ENCODE data around the gene GNLY.

The GNLY gene

GRCh38 chr2:85690932-85691331 lies 3.2 kb upstream of the GNLY start:
- DNase-seq: no peak

GRCh38 chr2:85692039-85692645 lies 2.0 kb upstream of the GNLY start:
- no peak for DNase-seq

- DNase-seq: no peak
These were observed 963 bp downstream of the GNLY start for GRCh38 chr2:85695121-85695520.

GRCh38 chr2:85695691-85696668 lies 1.8 kb downstream of the GNLY start:
- no peak for DNase-seq

GRCh38 chr2:85697096-85697495 lies 2.9 kb downstream of the GNLY start:
- DNase-seq: no peak

- DNase-seq: no peak
These were observed 3.6 kb downstream of the GNLY start for GRCh38 chr2:85697716-85698115.

GRCh38 chr2:85698184-85698879 lies 4.2 kb downstream of the GNLY start:
- no peak for DNase-seq

- DNase-seq: no peak
These were observed 4.7 kb downstream of the GNLY start for GRCh38 chr2:85698880-85699254.

GRCh38 chr2:85699325-85699724 lies 5.2 kb downstream of the GNLY start:
- DNase-seq: no peak

GRCh38 chr2:85702172-85702571 lies 8.0 kb downstream of the GNLY start:
- no peak for DNase-seq

GRCh38 chr2:85702800-85703199 lies 8.6 kb downstream of the GNLY start:
- DNase-seq: no peak

- no peak for DNase-seq
These were observed 9.2 kb downstream of the GNLY start for GRCh38 chr2:85703329-85703728.

GRCh38 chr2:85704038-85704437 lies 9.9 kb downstream of the GNLY start:
- DNase-seq: no peak

- peak in 3 of 5 experiments; percentile 10 to 85 (median 55) for DNase-seq
These were observed 10.9 kb downstream of the GNLY start for GRCh38 chr2:85704800-85705679.

- DNase-seq: no peak
These were observed 11.5 kb downstream of the GNLY start for GRCh38 chr2:85705680-85706039.

GRCh38 chr2:85706063-85706462 lies 11.9 kb downstream of the GNLY start:
- DNase-seq: no peak

- no peak for DNase-seq
These were observed 12.6 kb downstream of the GNLY start for GRCh38 chr2:85706599-85707296.

- peak in 3 of 5 experiments; percentile 32 to 98 (median 60) for DNase-seq
These were observed 13.1 kb downstream of the GNLY start for GRCh38 chr2:85707304-85707703.

GRCh38 chr2:85708641-85709040 lies 14.5 kb downstream of the GNLY start:
- no peak for DNase-seq

- DNase-seq: no peak
These were observed 15.2 kb downstream of the GNLY start for GRCh38 chr2:85709401-85709811.

- no peak for DNase-seq
These were observed 16.8 kb downstream of the GNLY start for GRCh38 chr2:85710687-85711577.

Data from T-helper 2 cell (primary cell).